Measurements from ENCODE around the gene PRKCQ. TPM values are rescaled to one million over a fixed set of nuclear protein-coding genes. Genes with fewer than 3 reads are reported as not detected.

PRKCQ gene
- total and polyA plus RNA-seq, 2 of the 4 experiments (the other 2 are of a cell fraction) = under 0.01 to 0.03 TPM

DNA sequence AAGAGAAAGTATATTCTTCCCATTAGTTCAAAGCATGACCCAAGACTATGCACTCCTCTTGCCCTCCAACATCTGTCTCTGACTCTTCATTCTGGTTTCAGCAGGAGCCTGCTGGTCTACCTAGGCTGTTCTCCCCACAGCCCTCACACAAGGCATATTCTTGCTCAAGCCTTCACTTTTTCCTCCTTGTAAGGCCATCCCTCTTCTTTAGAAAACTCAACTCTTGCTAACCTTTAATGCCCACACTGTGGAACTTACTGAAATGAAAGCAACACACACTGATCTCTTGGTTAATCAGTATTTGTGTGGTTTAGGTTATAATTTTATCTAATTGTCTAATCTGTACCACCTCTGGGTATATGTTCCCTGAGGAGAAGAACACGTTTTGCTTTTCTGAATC lies 75.8 kb downstream of the PRKCQ start:
- no peak overlapping the region for H2BK20ac ChIP-seq (ENCODE audit: low read depth, low read length)
- H4K20me1 ChIP-seq (ENCODE audit: insufficient read depth, low read length) = no peaks in the 10 kb centered on the region
- dilution Hi-C loops (cut with HindIII; ENCODE audit: low sequenced_read_pairs, unreplicated experiment) = no loop called here
- H3K9ac ChIP-seq (ENCODE audit: low read depth, low read length) = no peak overlapping the region
- no peaks in the 10 kb centered on the region for H3K79me1 ChIP-seq (ENCODE audit: low read depth in 1 of 2, low read length in 2 of 2)
- intact Hi-C loops (cut with micrococcal nuclease) = no loop called here
- no peak overlapping the region for H2AFZ ChIP-seq (replicated peaks; ENCODE audit: low read length, poor library complexity)
- H2AK5ac ChIP-seq (ENCODE audit: low read depth, low read length) = no peak overlapping the region
- BruUV-seq (replicated peaks) = no TSS peak
- CTCF ChIA-PET = interaction anchor here (0.7 kb wide), 1 partner anchor 940 kb away, joined by 3 read pairs; no protein-coding TSS in a partner anchor
- in situ Hi-C loops (cut with MboI; ENCODE audit: low sequenced_read_pairs) = no loop called here
- H2BK5ac ChIP-seq (ENCODE audit: low read depth, low read length, poor library complexity, severe bottlenecking) = no peak overlapping the region
- H3K4me3 ChIP-seq (ENCODE audit: insufficient read depth, low read depth, low read length) = no peak overlapping the region
- no peaks in the 10 kb centered on the region for H3K4me1 ChIP-seq (ENCODE audit: control insufficient read depth, insufficient read depth, low read length)
- no peak overlapping the region for H3K4me2 ChIP-seq (ENCODE audit: low read depth, low read length)
- WGBS, 2 experiments (ENCODE audit: extremely low coverage in 2 of 2, insufficient read length in 1 of 2) = no CpG with 5 or more reads among the region's 1 CpG
- no peaks in the 10 kb centered on the region for H3K9me1 ChIP-seq (ENCODE audit: insufficient read depth, low read length)
- no peak overlapping the region for H3K4ac ChIP-seq (ENCODE audit: low read depth, low read length)
- H4K91ac ChIP-seq (ENCODE audit: insufficient read depth, low read depth, low read length) = no peak overlapping the region
- H4K5ac ChIP-seq (ENCODE audit: low read depth, low read length) = no peak overlapping the region
- H2BK15ac ChIP-seq (ENCODE audit: low read depth, low read length) = no peak overlapping the region
- no peaks in the 10 kb centered on the region for H3K9me3 ChIP-seq (ENCODE audit: control insufficient read depth, insufficient read depth, low read length)
- no peak for TF ChIP-seq RFX5 (IDR thresholded peaks at IDR 0.05; ENCODE audit: low read depth, low read length)
- H2BK120ac ChIP-seq (ENCODE audit: low read depth, low read length) = no peak overlapping the region
- no peaks in the 10 kb centered on the region for H3K27me3 ChIP-seq (ENCODE audit: control insufficient read depth, insufficient read depth, low read length)
- no peaks in the 10 kb centered on the region for H3K36me3 ChIP-seq (ENCODE audit: control insufficient read depth, insufficient read depth, low read length)
- H3K27ac ChIP-seq (ENCODE audit: insufficient read depth, low read length) = no peak overlapping the region
- no peak overlapping the region for H3K14ac ChIP-seq (replicated peaks; ENCODE audit: low read depth, low read length)
- DNase-seq (no peak), ATAC-seq (ENCODE audit: low read depth) (no peak)
- POLR2A ChIA-PET (ENCODE audit: unreplicated experiment) = interaction anchor here (0.7 kb wide), 1 partner anchor 30 kb away, joined by 4 read pairs; no protein-coding TSS in a partner anchor
- H3K18ac ChIP-seq (ENCODE audit: low read depth, low read length) = no peak overlapping the region
- H3K23ac ChIP-seq (ENCODE audit: low read depth, low read length) = no peak overlapping the region
- H3K56ac ChIP-seq (ENCODE audit: extremely low read depth, insufficient read depth, low read length) = no peak overlapping the region
- H2AK9ac ChIP-seq (replicated peaks; ENCODE audit: low read depth, low read length, poor library complexity) = no peak overlapping the region
- H4K8ac ChIP-seq (ENCODE audit: low read depth in 2 of 2, low read length in 2 of 2) = no peak overlapping the region
